IPS-NIHi11 (cell line): ENCODE results near the gene MAMDC4.
A peak's percentile ranks its signal among the peaks of the same experiment; 100 is the strongest.
"Not testable (repeated sequence)": the region's sequence is repeated elsewhere in the genome, so short reads cannot be mapped to it uniquely, and the experiment has no call there.

Experiments used
- DNase-seq: peaks from one replicate; pipeline ENCODE4 v3.0.0; 2012; ENCODE audit warnings: mixed read lengths, low spot score

The MAMDC4 gene

DNA sequence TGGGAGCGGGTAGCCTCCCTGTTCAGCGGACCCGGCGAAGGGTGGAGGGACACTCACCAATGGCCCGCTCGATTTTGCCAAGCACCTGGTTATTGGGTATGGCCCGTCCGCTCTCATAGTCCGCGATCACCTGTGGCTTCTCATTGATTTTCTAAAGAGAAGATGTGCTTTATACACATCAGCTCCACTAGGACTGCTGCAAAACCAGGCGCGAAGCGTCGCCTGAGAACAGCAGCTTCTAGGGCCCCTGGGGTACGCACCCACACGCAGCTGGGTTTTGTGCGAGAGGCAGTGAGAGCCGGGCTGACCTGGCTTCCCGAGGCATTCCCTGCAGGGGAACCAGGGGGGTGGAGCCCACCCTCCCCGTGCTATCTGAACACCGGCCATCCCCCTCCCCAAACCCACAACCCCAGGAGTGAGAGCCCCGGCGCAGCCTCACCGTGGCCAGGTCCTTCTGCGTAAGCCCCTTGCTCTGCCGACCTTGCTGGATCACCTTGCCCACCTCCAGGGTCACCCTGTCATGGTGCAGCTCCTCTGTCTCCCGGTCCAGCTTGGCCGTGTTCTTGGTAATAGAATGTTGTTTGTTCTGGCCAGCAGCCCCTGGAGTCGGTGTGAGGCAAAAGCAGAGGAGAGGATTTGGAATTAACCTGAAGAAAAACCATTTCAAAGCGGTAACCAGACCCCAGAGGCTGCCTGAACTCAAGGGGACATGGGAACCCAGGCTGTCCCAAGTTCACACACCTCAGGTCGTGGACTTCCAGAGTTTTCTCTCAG is 10.9 kb downstream of the MAMDC4 start:
- DNase-seq, result no peak

DNA sequence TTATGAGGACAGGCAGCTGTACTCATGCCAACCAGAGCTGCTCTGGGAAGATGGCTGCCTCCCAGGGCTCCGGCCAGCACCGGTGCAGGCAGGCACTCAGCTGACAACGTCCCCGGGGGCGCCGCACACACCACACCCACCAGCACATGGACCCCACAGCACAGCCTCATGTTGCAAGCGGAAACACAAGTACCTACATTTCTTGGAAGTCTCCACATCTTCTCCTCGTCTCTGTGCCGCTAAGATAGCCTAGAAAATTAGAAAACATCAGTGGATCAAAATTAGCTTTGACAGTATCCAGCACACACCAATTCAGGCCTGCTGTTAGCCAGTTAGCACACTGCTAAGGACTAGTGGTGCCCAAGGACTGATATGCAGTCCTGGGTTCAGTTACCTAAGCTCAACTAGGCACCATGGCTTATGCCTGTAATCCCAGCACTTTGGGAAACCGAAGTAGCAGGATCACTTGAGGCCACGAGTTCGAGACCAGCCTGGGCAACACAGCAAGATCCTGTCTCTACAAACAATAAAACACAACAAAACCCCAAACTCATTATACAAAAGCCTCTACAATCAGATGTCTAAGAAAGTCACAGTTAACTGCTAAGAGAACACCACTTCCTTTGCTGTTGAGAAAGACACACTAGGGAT is 11.6 kb downstream of the MAMDC4 start:
- DNase-seq, result no peak

DNA sequence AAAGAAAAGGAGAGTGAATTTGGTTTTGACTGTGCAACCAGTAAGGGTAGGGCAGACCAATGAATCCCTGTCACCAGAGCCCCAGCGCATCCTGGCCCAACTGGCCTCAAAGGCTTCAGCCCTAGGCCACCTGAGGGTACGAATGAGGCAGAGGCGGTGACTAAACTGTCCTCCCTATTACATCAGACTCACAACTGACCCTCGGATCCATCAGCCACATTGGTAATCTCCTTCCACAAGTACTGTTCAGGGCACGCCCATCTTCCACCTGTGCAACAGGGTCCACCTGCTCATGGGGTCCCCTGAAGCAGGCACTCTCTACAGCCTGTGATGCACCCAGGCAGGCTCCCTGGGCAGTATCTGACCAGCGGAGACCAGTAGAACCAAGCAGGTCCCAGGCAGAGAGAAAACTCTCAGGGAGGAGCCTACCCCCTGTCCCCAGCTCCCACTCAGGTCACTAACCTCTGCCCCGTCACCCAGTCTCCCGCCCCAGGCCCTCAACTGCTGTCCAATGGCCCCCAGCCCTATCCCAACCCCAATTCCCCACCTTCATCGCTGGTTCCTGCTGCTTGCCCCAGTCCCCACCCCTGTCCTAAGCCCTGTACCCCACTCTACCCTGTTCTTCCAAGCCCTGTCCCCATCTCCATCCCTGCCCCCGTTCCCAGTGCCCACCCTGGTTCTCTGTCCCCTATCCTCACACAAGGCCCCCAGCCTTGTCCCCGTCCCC is 13.1 kb downstream of the MAMDC4 start:
- DNase-seq, result no peak

- DNase-seq, result peak; percentile 57
These were observed 13.6 kb downstream of the MAMDC4 start for GRCh38 chr9:136865768-136866103.

DNA sequence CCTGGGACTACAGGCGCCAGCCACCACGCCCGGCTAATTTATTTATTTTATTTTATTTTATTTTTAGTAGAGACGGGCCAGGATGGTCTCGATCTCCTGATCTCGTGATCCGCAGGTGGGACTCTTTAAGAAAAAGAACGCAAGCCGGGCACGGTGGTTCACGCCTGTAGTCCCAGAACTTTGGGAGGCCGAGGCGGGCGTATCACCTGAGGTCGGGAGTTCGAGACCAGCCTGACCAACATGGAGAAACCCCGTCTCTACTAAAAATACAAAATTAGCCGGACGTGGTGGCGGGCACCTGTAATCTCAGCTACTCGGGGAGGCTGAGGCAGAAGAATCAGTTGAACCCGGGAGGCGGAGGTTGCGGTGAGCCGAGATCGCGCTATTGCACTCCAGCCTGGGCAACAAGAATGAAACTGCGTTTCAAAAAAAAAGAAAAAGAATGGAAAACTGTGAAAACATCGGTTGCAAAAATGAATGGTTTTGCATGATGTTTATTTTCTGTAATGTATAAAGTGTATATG is 14.8 kb downstream of the MAMDC4 start:
- DNase-seq, result not testable (repeated sequence)

- DNase-seq, result no peak
These were observed 15.3 kb downstream of the MAMDC4 start for GRCh38 chr9:136867480-136867879.

- DNase-seq, result no peak
These were observed 15.8 kb downstream of the MAMDC4 start for GRCh38 chr9:136867917-136868316.

DNA sequence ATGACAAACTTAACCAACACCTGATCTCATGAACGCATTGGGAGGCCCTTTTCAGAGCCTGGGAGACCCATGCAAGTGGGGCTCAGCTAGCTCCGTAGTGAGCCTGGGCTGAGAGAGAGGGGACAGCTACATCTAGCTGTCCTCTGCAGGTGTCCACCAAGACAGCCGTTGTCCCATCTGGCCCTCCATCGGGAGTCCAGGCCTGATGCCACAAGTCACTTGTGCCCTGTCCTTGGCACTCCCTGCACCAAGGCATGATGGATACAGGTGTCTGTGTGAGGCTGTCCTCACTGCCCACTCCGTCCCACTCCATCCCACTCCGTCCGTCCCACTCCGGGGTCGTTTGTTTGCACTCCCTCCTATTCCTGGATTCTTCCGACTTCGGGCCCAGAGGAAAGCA is 16.5 kb downstream of the MAMDC4 start:
- no peak for DNase-seq

DNA sequence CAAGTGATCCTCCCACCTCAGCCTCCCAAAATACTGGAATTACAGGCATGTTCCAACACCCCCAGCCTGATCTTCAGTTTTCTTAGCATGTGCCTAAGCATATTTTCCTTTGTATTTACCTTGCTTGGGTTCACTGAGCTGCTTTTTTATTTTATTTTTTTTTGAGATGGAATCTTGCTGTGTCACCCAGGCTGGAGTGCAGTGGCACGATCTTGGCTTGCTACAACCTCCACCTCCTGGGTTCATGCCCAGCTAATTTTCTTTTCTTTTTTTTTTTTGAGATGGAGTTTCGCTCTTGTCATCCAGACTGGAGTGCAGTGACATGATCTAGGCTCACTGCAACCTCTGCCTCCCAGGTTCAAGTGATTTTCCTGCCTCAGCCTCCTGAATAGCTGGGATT is 17.5 kb downstream of the MAMDC4 start:
- not testable (repeated sequence) for DNase-seq

DNA sequence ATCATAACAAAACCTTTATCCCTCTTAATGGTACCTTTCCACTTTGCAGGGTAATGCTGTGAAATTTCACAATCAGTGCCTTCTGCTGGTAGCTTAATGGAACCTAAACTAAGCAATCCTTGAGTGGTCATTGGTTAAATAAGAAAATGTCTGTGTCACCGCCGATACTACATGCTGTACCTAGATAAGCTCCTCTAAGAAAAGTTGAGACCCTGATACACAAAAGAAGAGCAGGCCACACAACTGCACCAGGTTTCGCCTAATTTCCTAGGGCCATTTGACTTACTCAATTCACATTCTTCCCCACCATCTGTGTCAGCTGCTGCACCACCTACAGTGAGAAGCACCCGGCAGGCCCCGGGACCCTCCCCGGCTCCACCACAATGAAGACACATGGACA is 23.0 kb downstream of the MAMDC4 start:
- peak; percentile 2 for DNase-seq

- DNase-seq, result no peak
These were observed 24.3 kb downstream of the MAMDC4 start for GRCh38 chr9:136876476-136876875.

DNA sequence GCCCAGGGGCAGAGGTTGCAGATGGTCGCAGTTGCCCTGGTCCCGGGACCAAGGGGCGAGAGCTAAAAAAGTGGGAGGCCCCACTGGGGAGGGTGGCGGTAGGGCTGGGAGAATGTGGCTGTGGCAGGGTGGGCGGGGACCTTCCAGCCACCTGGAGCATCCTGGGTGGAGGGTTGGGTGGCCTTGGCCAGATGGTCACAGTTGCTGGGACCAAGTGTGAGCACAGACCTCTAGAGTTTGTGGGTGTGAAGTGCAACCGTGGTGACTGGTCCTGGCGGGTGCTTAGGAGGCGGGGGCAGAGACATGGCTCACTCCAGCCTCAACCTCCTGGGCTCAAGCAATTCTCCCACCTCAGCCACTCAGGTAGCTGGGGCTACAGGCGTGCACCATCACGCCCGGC is 28.5 kb downstream of the MAMDC4 start:
- peak; percentile 29 for DNase-seq

- peak; percentile 35 for DNase-seq
These were observed 29.6 kb downstream of the MAMDC4 start for GRCh38 chr9:136881691-136882108.

- DNase-seq, result peak; percentile 40
These were observed 30.2 kb downstream of the MAMDC4 start for GRCh38 chr9:136882109-136882946.

DNA sequence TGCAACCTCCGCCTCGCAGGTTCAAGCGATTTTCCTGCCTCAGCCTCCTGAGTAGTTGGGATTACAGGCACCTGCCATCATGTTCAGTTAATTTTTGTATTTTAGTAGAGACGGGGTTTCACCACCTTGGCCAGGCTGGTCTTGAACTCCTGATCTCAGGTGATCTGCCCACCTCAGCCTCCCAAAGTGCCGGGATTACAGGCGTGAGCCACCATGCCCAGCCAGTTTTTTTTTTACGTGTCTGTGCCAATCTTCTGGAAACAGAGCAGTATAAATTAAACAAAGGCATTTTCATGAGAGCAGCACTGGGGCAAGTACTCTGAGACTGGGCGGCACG is 30.8 kb downstream of the MAMDC4 start:
- not testable (repeated sequence) for DNase-seq

DNA sequence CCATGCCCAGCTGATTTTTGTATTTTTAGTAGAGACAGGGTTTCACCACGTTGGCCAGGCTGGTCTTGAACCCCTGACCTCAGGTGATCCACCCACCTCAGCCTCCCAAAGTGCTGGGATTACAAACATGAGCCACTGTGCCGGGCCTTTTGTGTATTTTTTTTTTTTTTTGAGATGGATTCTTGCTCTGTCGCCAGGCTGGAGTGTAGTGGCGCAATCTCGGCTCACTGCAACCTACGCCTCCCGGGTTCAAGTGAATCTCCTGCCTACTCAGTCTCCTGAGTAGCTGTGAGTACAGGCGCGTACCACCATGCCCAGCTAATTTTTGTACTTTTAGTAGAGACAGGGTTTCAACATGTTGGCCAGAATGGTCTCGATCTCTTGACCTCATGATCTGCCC is 31.5 kb downstream of the MAMDC4 start:
- DNase-seq, result not testable (repeated sequence)

GRCh38 chr9:136885950-136886578 is 33.9 kb downstream of the MAMDC4 start, which contains the start of gene TRAF2:
Gene TRAF2 (plus strand): TSS chr9:136886516. CDS start chr9:136898741, 12,225 bp downstream.
- peak; percentile 100 for DNase-seq

- peak; percentile 89 for DNase-seq
These were observed 34.8 kb downstream of the MAMDC4 start for GRCh38 chr9:136886610-136887597.

- no peak for DNase-seq
These were observed 36.3 kb downstream of the MAMDC4 start for GRCh38 chr9:136888454-136888853.

DNA sequence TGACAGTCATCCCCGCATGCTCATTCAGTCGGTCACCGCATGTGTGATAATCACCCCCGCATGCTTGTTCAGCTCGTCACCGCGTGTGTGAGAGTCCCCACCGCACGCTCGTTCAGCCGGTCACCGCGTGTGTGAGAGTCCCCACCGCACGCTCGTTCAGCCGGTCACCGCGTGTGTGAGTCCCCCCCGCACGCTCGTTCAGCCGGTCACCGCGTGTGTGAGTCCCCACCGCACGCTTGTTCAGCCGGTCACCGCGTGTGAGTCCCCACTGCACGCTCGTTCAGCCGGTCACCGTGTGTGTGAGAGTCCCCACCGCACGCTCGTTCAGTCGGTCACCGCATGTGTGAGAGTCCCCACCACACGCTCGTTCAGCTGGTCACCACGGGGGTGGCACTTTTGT is 37.7 kb downstream of the MAMDC4 start:
- peak; percentile 1 for DNase-seq
